Islet precursor cell (in vitro differentiated cells): ENCODE results near the gene DUX4.
"Not testable (repeated sequence)": the region's sequence is repeated elsewhere in the genome, so short reads cannot be mapped to it uniquely, and the experiment has no call there.

ENCODE experiments used
- DNase-seq: peaks from one replicate; pipeline ENCODE4 v3.0.0-alpha.2; 2018

The DUX4 gene

DNA sequence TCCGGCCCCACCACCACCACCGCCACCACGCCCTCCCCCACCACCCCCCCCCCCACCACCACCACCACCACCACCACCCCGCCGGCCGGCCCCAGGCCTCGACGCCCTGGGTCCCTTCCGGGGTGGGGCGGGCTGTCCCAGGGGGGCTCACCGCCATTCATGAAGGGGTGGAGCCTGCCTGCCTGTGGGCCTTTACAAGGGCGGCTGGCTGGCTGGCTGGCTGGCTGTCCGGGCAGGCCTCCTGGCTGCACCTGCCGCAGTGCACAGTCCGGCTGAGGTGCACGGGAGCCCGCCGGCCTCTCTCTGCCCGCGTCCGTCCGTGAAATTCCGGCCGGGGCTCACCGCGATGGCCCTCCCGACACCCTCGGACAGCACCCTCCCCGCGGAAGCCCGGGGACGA lies at the start of gene DUX4:
DUX4 (plus strand) TSS at position 347 of the 400 bp plus-strand sequence; CDS start at position 347, 0 bp downstream.
- DNase-seq = not testable (repeated sequence)

DNA sequence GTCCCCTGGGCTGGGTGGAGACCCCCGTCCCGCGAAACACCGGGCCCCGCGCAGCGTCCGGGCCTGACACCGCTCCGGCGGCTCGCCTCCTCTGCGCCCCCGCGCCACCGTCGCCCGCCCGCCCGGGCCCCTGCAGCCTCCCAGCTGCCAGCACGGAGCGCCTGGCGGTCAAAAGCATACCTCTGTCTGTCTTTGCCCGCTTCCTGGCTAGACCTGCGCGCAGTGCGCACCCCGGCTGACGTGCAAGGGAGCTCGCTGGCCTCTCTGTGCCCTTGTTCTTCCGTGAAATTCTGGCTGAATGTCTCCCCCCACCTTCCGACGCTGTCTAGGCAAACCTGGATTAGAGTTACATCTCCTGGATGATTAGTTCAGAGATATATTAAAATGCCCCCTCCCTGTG lies 1.9 kb downstream of the DUX4 start:
- DNase-seq = not testable (repeated sequence)

GRCh38 chr4:190177727-190178605 lies 4.4 kb downstream of the DUX4 start:
- not testable (repeated sequence) for DNase-seq

DNA sequence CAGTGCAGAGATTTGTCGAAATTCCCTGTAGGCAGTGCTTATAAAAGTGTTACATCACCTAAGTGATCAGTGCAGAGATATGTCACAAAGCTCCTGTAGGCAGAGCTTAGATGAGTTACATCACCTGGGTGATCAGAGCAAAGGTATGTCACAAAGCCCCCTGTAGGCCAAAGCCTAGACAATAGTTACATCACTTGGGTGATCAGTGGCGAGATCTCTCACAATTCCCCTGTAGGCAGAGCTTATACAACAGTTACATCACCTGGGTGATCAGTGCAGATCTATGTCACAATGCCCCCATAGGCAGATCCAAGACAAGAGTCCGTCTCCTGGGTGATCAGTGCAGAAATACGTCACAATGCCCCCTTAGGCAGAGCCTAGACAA lies 5.0 kb downstream of the DUX4 start:
- not testable (repeated sequence) for DNase-seq

GRCh38 chr4:190179030-190179739 lies 5.6 kb downstream of the DUX4 start:
- DNase-seq = not testable (repeated sequence)

DNA sequence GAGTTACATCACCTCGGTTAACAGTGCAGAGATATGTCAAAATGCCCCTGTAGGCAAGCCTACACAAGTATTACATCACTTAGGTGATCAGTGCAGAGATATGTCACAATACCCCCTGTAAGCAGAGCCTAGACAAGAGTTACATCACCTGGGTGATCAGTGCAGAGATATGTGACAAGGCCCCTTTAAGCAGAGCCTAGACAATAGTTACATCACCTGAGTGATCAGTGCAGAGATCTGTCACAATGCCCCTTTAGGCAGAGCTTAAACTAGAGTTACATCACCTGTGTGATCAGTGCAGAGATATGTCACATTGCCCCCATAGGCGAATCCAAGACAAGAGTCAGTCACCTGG lies 6.1 kb downstream of the DUX4 start:
- not testable (repeated sequence) for DNase-seq

DNA sequence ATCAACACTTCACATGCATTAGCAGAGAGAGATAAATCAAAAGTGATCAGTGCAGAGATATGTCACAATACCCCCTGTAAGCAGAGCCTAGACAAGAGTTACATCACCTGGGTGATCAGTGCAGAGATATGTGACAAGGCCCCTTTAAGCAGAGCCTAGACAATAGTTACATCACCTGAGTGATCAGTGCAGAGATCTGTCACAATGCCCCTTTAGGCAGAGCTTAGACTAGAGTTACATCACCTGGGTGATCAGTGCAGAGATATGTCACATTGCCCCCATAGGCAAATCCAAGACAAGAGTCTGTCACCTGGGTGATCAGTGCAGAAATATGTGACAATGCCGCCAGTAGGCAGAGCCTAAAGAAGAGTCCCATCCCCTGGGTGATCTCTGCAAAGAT lies 7.4 kb downstream of the DUX4 start:
- not testable (repeated sequence) for DNase-seq

DNA sequence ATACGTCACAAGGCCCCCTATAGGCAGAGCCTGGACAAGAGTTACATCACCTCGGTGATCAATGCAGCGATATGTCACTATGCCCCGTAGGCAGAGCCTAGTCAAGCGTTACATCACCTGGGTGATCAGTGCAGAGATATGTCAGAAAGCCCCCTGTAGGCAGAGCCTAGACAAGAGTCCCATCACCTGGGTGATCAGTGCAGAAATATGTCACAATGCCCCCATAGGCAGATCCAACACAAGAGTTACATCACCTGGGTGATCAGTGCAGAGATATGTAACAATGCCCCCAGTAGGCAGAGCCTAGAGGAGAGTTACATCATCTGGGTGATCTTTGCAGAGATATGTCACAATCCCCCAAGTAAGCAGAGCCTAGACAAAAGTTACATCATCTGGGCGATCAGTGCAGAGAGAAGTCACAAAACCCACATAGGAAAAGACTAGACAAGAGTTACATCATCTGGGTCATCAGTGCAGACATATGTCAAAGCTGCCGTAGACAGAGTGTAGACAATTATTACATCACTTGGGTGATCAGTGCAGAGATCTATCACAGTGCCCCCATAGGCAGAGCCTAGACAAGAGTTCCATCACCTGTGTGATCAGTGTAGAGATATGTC lies 8.0 kb downstream of the DUX4 start:
- DNase-seq = not testable (repeated sequence)

DNA sequence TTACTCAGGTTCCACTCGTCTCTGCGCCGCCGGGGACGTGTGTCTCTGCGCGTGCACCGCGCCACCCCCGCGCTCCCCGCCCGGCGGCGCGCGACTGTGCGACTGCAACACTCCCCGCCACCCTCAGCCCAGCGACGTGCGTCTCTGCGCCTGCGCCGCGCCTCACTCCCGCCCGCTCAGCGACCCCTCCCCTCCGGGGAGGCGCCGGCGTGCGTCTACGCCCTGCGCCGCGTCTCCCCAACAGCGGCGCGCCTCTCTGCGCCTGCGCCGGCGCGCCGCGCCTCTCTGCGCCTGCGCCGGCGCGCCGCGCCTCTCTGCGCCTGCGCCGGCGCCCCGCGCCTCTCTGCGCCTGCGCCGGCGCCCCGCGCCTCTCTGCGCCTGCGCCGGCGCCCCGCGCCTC lies 29.9 kb downstream of the DUX4 start:
- not testable (repeated sequence) for DNase-seq
